ENCODE data around the gene FCER2. TPM values are rescaled to one million over a fixed set of nuclear protein-coding genes. Genes with fewer than 3 reads are reported as not detected.

The FCER2 gene
- total RNA-seq, 1 experiment from 2014 or later, result not detected

GRCh38 chr19:7704280-7705060 lies 2.5 kb upstream of the FCER2 start:
- no peak for DNase-seq (ENCODE audit: extremely low read depth, low read depth)

GRCh38 chr19:7703332-7703731 lies 1.4 kb upstream of the FCER2 start:
- no peak for DNase-seq (ENCODE audit: extremely low read depth, low read depth)

GRCh38 chr19:7701049-7701653 lies 780 bp downstream of the FCER2 start:
- no peak for DNase-seq (ENCODE audit: extremely low read depth, low read depth)

GRCh38 chr19:7699417-7700401 lies 2.2 kb downstream of the FCER2 start:
- DNase-seq (ENCODE audit: extremely low read depth, low read depth), result no peak

- no peak for DNase-seq (ENCODE audit: extremely low read depth, low read depth)
Observed at GRCh38 chr19:7699003-7699402, 2.9 kb downstream of the FCER2 start.

- no peak for DNase-seq (ENCODE audit: extremely low read depth, low read depth)
Observed at GRCh38 chr19:7698583-7698982, 3.3 kb downstream of the FCER2 start.

- DNase-seq (ENCODE audit: extremely low read depth, low read depth), result no peak
Observed at GRCh38 chr19:7697721-7698287, 4.1 kb downstream of the FCER2 start.

GRCh38 chr19:7694499-7694898 lies 7.4 kb downstream of the FCER2 start:
- DNase-seq (ENCODE audit: extremely low read depth, low read depth), result no peak

- no peak for DNase-seq (ENCODE audit: extremely low read depth, low read depth)
Observed at GRCh38 chr19:7692417-7693088, 9.4 kb downstream of the FCER2 start.

GRCh38 chr19:7691497-7691896 lies 10.4 kb downstream of the FCER2 start:
- DNase-seq (ENCODE audit: extremely low read depth, low read depth), result no peak

GRCh38 chr19:7690779-7691258 lies 11.1 kb downstream of the FCER2 start:
- no peak for DNase-seq (ENCODE audit: extremely low read depth, low read depth)

- no peak for DNase-seq (ENCODE audit: extremely low read depth, low read depth)
Observed at GRCh38 chr19:7689165-7689564, 12.8 kb downstream of the FCER2 start.

- no peak for DNase-seq (ENCODE audit: extremely low read depth, low read depth)
Observed at GRCh38 chr19:7687177-7687576, 14.8 kb downstream of the FCER2 start.

GRCh38 chr19:7685546-7686445 lies 16.1 kb downstream of the FCER2 start:
- no peak for DNase-seq (ENCODE audit: extremely low read depth, low read depth)

GRCh38 chr19:7682175-7682855 lies 19.6 kb downstream of the FCER2 start:
- no peak for DNase-seq (ENCODE audit: extremely low read depth, low read depth)

GRCh38 chr19:7681340-7682174 lies 20.4 kb downstream of the FCER2 start:
- peak; percentile 72 for DNase-seq (ENCODE audit: extremely low read depth, low read depth)

- DNase-seq (ENCODE audit: extremely low read depth, low read depth), result peak; percentile 66
Observed at GRCh38 chr19:7680606-7681339, 21.2 kb downstream of the FCER2 start, which contains the start of gene TRAPPC5. TSS of gene TRAPPC5 (plus strand) at chr19:7680833. CDS start at chr19:7682254, 1,421 bp downstream.

Data from NCI-H460 (cell line).